HepG2 (cell line): Measurements from ENCODE around the gene AARS2. TPM values are rescaled to one million over a fixed set of nuclear protein-coding genes. Genes with fewer than 3 reads are reported as not detected.

ENCODE experiments used
- ATF2 ChIP-seq: sonication (generic); formaldehyde crosslinking; IDR thresholded peaks from 2 replicates; pipeline ENCODE4 v1.4.0; 2020; ENCODE audit warnings: missing genetic modification reagents
- CTCF ChIP-seq: sonication (generic); formaldehyde crosslinking; IDR thresholded peaks from 2 replicates; pipeline ENCODE4 v1.5.0; 2020; ENCODE audit warnings: mild to moderate bottlenecking, missing genetic modification reagents, moderate library complexity
- ESRRA ChIP-seq: sonication (generic); formaldehyde crosslinking; IDR thresholded peaks from 2 replicates; pipeline ENCODE4 v1.5.1; 2020; ENCODE audit warnings: mild to moderate bottlenecking, low read depth, missing genetic modification reagents
- GATAD1 ChIP-seq: IDR thresholded peaks from 2 replicates; pipeline ENCODE4 v1.6.1; 2016; ENCODE audit warnings: missing genetic modification reagents, missing compliant biosample characterization
- ISX ChIP-seq: sonication (generic); formaldehyde crosslinking; conservative IDR thresholded peaks from 2 replicates; pipeline ENCODE4 v1.5.0; 2020; ENCODE audit warnings: missing genetic modification reagents
- PRPF4 ChIP-seq: fragments of 200-400 bp; formaldehyde crosslinking; IDR thresholded peaks from 2 replicates; pipeline ENCODE4 v1.6.1; 2016; ENCODE audit warnings: low read length, low read depth; ENCODE audit not compliant: poor library complexity, severe bottlenecking
- SMAD9 ChIP-seq: sonication (generic); formaldehyde crosslinking; IDR thresholded peaks from 2 replicates; pipeline ENCODE4 v1.5.1; 2020; ENCODE audit warnings: mild to moderate bottlenecking, missing genetic modification reagents
- SRY ChIP-seq: sonication (generic); formaldehyde crosslinking; IDR thresholded peaks from 2 replicates; pipeline ENCODE4 v1.8.0; 2022; ENCODE audit warnings: mild to moderate bottlenecking, missing genetic modification reagents
- YY1 ChIP-seq: IDR thresholded peaks from 2 replicates; pipeline ENCODE4 v1.6.1; 2011; ENCODE audit warnings: low read length, low read depth, moderate library complexity, mild to moderate bottlenecking; ENCODE audit not compliant: insufficient read depth, insufficient replicate concordance
- ZIK1 ChIP-seq: sonication (generic); formaldehyde crosslinking; IDR thresholded peaks from 2 replicates; pipeline ENCODE4 v1.5.0; 2020; ENCODE audit warnings: mild to moderate bottlenecking, low read depth, missing genetic modification reagents, borderline replicate concordance
- ZMAT5 ChIP-seq: sonication (generic); formaldehyde crosslinking; IDR thresholded peaks from 2 replicates; pipeline ENCODE4 v1.5.0; 2020; ENCODE audit warnings: mild to moderate bottlenecking, low read depth, missing genetic modification reagents, borderline replicate concordance
- ZMYM3 ChIP-seq: sonication (generic); formaldehyde crosslinking; IDR thresholded peaks from 2 replicates; pipeline ENCODE4 v1.5.1; 2020; ENCODE audit warnings: mild to moderate bottlenecking, missing genetic modification reagents
- ZNF10 ChIP-seq: sonication (generic); formaldehyde crosslinking; IDR thresholded peaks from 2 replicates; pipeline ENCODE4 v1.4.0; 2020; ENCODE audit warnings: mild to moderate bottlenecking, low read depth, missing genetic modification reagents, borderline replicate concordance
- ZNF33B ChIP-seq: sonication (generic); formaldehyde crosslinking; IDR thresholded peaks from 2 replicates; pipeline ENCODE4 v1.5.1; 2020; ENCODE audit warnings: mild to moderate bottlenecking, missing genetic modification reagents
- ZNF460 ChIP-seq: sonication (generic); formaldehyde crosslinking; IDR thresholded peaks from 2 replicates; pipeline ENCODE4 v1.5.1; 2020; ENCODE audit warnings: missing genetic modification reagents, mild to moderate bottlenecking, borderline replicate concordance
- ZNF556 ChIP-seq: sonication (generic); formaldehyde crosslinking; IDR thresholded peaks from 2 replicates; pipeline ENCODE4 v1.4.0; 2020; ENCODE audit warnings: mild to moderate bottlenecking, missing genetic modification reagents, borderline replicate concordance
- ZNF614 ChIP-seq: IDR thresholded peaks from 2 replicates; pipeline ENCODE4 v1.6.1; 2018; ENCODE audit warnings: missing biosample characterization, missing genetic modification reagents, inconsistent platforms, borderline replicate concordance
- ZNF746 ChIP-seq: sonication (generic); formaldehyde crosslinking; IDR thresholded peaks from 2 replicates; pipeline ENCODE4 v1.8.0; 2022; ENCODE audit warnings: mild to moderate bottlenecking, missing genetic modification reagents
- polyA plus RNA-seq, 8 experiments: library from polyadenylated mRNA; depleted of rRNA in 3 of 8; stranded (reverse) in 7 of 8; unstranded in 1 of 8; fragments of >200 nt; fragmentation: Illumina TruSeq in 4 of 8; extraction: Trizol in 4 of 8; gene quantifications; 2 replicates each; pipeline versions ENCODE4 v1.2.1 to v1.2.3, GENCODE V29; 2011 to 2016; ENCODE audit warnings: low read depth in 4 of 8, missing spikeins in 1 of 8, mixed read lengths in 1 of 8; ENCODE audit not compliant: insufficient read depth in 1 of 8
- total RNA-seq, 5 experiments: library from RNA; depleted of rRNA; stranded (reverse); fragments of >200 nt; fragmentation: Illumina TruSeq; extraction: Trizol; gene quantifications; 2 replicates each; pipeline ENCODE4 v1.2.3, GENCODE V29; 2016; ENCODE audit warnings: low read depth in 1 of 5
- TF ChIP-seq, protein P1 (sequence below): sonication (generic); formaldehyde crosslinking; IDR thresholded peaks from 2 replicates; pipeline ENCODE4 v1.4.0; 2020; ENCODE audit warnings: missing genetic modification reagents; ENCODE audit errors: not compliant biosample characterization

Gene AARS2
- total and polyA plus RNA-seq, 2 of the 13 experiments (the other 11 are each of a cell fraction or from before 2014, with no cell fraction given), result 7.5 to 24.1 TPM

- TF ChIP-seq, protein P1, sequence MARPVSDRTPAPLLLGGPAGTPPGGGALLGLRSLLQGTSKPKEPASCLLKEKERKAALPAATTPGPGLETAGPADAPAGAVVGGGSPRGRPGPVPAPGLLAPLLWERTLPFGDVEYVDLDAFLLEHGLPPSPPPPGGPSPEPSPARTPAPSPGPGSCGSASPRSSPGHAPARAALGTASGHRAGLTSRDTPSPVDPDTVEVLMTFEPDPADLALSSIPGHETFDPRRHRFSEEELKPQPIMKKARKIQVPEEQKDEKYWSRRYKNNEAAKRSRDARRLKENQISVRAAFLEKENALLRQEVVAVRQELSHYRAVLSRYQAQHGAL (CRISPR knock-in tag), result no peak
- TF ChIP-seq CTCF (CRISPR knock-in tag) (peak; percentile 73), YY1 (peak; percentile 73), PRPF4 (no peak), SRY (CRISPR knock-in tag) (peak; percentile 55; the same call in 1 of the 2 replicates), ZNF33B (CRISPR knock-in tag) (peak; percentile 89; the same call in 1 of the 2 replicates), ZNF614 (CRISPR knock-in tag) (peak; percentile 74; the same call in 1 of the 2 replicates), SMAD9 (CRISPR knock-in tag) (no peak), ZNF10 (CRISPR knock-in tag) (no peak), ISX (CRISPR knock-in tag) (no peak), ZNF746 (CRISPR knock-in tag) (peak; percentile 71), ESRRA (peak; percentile 71; the same call in 1 of the 2 replicates), ZNF460 (CRISPR knock-in tag) (no peak), ZMYM3 (CRISPR knock-in tag) (peak; percentile 41; the same call in 1 of the 2 replicates), GATAD1 (CRISPR knock-in tag) (peak; percentile 92), ZMAT5 (no peak), ZIK1 (CRISPR knock-in tag) (peak; percentile 77), ZNF556 (CRISPR knock-in tag) (0 out of 2 replicates have a peak, but pooled peaks have one; percentile 26), ATF2 (CRISPR knock-in tag) (no peak)
Observed at GRCh38 chr6:44257025-44257752, 56.0 kb downstream of the AARS2 start, which contains the start of gene SLC35B2 (continued).
